ENCODE measurements around the gene RNF151. TPM values are rescaled to one million over a fixed set of nuclear protein-coding genes. Genes with fewer than 3 reads are reported as not detected.

RNF151 gene
- total and polyA plus RNA-seq, 10 of the 15 experiments (the other 5 are each of a cell fraction or from before 2014, with no cell fraction given), result 0.17 to 0.56 TPM; not detected in 8

DNA sequence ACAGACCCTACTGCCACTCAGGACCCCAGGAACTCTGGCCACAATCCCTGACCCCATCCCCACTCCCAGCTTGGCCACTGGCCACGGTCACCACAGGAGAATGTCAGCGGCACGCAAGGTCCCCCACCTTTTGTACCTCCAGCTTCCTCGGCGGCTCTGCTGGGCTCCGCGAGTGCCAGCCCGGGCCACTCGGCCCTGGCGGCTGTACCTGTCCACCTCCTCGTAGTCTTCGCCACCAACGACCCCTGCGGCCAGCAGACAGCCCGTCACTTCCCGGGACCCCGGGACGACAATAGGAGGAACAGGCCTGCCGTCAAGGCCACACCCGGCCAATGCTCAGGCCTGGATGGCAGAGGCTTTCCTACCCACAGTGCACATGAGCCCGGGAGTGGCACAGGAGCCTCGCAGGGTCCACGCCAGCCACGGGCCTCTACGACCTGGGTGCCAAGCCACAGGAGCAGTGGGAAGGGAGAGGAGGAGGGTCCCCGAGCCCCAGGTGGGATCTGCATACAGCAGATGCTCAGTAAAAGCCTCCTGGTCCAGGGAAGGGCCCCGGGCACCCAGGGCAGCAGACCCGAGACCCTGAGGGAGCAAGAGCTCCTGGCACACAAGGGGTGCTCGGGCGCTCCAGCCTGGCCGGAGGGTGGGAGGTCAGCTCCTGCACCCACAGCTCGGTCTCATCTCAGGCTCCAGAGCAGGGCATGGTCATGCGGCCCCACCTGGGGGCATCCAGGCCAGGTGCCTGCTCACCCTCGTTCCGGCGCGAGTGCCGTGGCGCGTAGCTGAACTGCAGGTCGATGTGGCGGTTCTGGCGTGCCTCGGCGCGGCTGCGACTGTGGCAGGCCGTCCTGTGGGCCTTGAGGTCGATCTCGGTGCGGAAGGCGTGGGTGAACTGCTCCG, 35.0 kb downstream of the RNF151 start:
- intact Hi-C loops (cut with micrococcal nuclease; ENCODE audit: unreplicated experiment) (no loop called here), in situ Hi-C loops (cut with MboI) (no loop called here)
- peaks cover 8% of the 10 kb centered on the region for H3K4me1 ChIP-seq (ENCODE audit: control insufficient read depth, insufficient read depth, low read length)
- no peaks in the 10 kb centered on the region for H3K27me3 ChIP-seq (replicated peaks in 1 of 2; ENCODE audit: control insufficient read depth in 2 of 2, insufficient read depth in 2 of 2, low read length in 1 of 2)
- peaks cover 6% of the 10 kb centered on the region for H4K20me1 ChIP-seq (ENCODE audit: control insufficient read depth, insufficient read depth)
- no peak overlapping the region for H3K27ac ChIP-seq (ENCODE audit: control insufficient read depth, insufficient read depth)
- no peak overlapping the region for H3K4me3 ChIP-seq
- ChIA-PET CTCF (interaction anchor here (0.7 to 4.3 kb wide), 5 partner anchors 8 to 198 kb away, joined by 3 to 54 read pairs (median 4); no protein-coding TSS in a partner anchor), SMC1A (ENCODE audit: uncharacterized antibody, unreplicated experiment) (no interaction called here), POLR2A (no interaction called here), RAD21 (ENCODE audit: unreplicated experiment) (interaction anchor here (0.6 to 2.5 kb wide), 3 partner anchors 11 to 138 kb away, joined by 3 to 14 read pairs (median 4); no protein-coding TSS in a partner anchor)
- no peak for FAIRE-seq
- no TSS peak for BruUV-seq (replicated peaks)
- no peak overlapping the region for H3K4me2 ChIP-seq (ENCODE audit: control insufficient read depth, insufficient read depth)
- ATAC-seq, result no peak
- WGBS (ENCODE audit: insufficient coverage, insufficient replicate concordance, low lambda C conversion rate, missing lambda C conversion rate), result 97% methylated on average over 53 of the region's 53 CpGs
- TF ChIP-seq SIX5 (IDR thresholded peaks at IDR 0.05; ENCODE audit: low read depth, low read length, severe bottlenecking), result no peak
- TF ChIP-seq E4F1 (IDR thresholded peaks at IDR 0.05; ENCODE audit: borderline replicate concordance, partially characterized antibody), result no peak
- TF ChIP-seq POLR2A (IDR thresholded peaks at IDR 0.05; ENCODE audit: low read depth, low read length), result peak; percentile 26
- peaks cover 28% of the 10 kb centered on the region for H3K79me2 ChIP-seq (ENCODE audit: control insufficient read depth, insufficient read depth, low read length)
- H3K36me3 ChIP-seq (ENCODE audit: control insufficient read depth in 2 of 2, insufficient read depth in 2 of 2, low read length in 1 of 2), result peaks cover 3 to 50% of the 10 kb centered on the region in 2 experiments
- H3K9ac ChIP-seq (ENCODE audit: control insufficient read depth, insufficient read depth, low read length), result no peak overlapping the region
- DNase-seq (ENCODE audit: low read depth, low spot score), result no peak
- no peaks in the 10 kb centered on the region for H3K9me3 ChIP-seq (replicated peaks; ENCODE audit: control insufficient read depth, insufficient read depth, low read length)
- no peak overlapping the region for H2AFZ ChIP-seq (ENCODE audit: control insufficient read depth, low read depth, low read length)

All from GM12878 (cell line).